Osteocyte (in vitro differentiated cells): ENCODE measurements around the gene SV2A. TPM values are rescaled to one million over a fixed set of nuclear protein-coding genes. Genes with fewer than 3 reads are reported as not detected.
"Not testable (repeated sequence)": the region's sequence is repeated elsewhere in the genome, so short reads cannot be mapped to it uniquely, and the experiment has no call there.

Experiments used
- DNase-seq: peaks from one replicate; pipeline ENCODE4 v3.0.0; 2021; ENCODE audit warnings: mixed read lengths; ENCODE audit not compliant: unreplicated experiment; ENCODE audit errors: extremely low spot score
- H3K27ac Mint-ChIP-seq: one replicate; pipeline ENCODE4 v1.8.0; 2021; ENCODE audit warnings: mild to moderate bottlenecking, mixed read lengths; ENCODE audit not compliant: unreplicated experiment
- H3K27me3 Mint-ChIP-seq: one replicate; pipeline ENCODE4 v1.8.0; 2021; ENCODE audit warnings: mixed read lengths; ENCODE audit not compliant: unreplicated experiment
- H3K36me3 Mint-ChIP-seq: one replicate; pipeline ENCODE4 v1.8.0; 2021; ENCODE audit warnings: mixed read lengths; ENCODE audit not compliant: unreplicated experiment
- H3K4me1 Mint-ChIP-seq: one replicate; pipeline ENCODE4 v1.8.0; 2021; ENCODE audit warnings: mixed read lengths; ENCODE audit not compliant: unreplicated experiment
- H3K4me3 Mint-ChIP-seq: one replicate; pipeline ENCODE4 v1.8.0; 2021; ENCODE audit warnings: mild to moderate bottlenecking, moderate library complexity, mixed read lengths; ENCODE audit not compliant: unreplicated experiment
- H3K9me3 Mint-ChIP-seq: one replicate; pipeline ENCODE4 v1.8.0; 2021; ENCODE audit warnings: mixed read lengths; ENCODE audit not compliant: unreplicated experiment
- total RNA-seq: library from RNA; stranded (reverse); gene quantifications from 2 replicates; pipeline ENCODE4 v1.2.1, GENCODE V29; 2021
- TF ChIP-seq, protein P1 (sequence below): fragments of 200-600 bp; sonication (generic); IDR thresholded peaks from 2 replicates; pipeline ENCODE4 v1.5.0; 2021; ENCODE audit warnings: antibody characterized with exemption, mild to moderate bottlenecking, moderate library complexity

SV2A gene
- total RNA-seq, 1 donor from 2014 or later = 16.7 TPM

DNA sequence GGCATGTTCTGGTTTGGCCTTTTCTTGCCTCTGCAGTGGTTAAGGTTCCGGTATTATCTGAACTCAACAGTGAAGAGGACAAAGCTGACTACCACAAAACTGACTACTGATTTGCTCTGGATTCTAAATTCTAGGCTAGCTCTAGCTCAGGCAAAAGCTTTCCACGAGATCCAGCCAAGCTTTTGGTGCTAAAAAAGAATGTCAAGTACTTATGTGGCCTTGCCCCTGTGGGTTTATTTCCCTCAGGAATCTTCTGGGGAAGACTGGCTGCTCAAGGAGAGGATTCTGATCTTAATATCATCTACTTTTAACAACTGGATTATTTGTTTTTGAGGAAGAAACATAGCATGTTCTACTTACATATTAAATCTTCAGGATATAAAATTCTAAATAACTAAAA is 45.1 kb upstream of the SV2A start:
- TF ChIP-seq, protein P1, sequence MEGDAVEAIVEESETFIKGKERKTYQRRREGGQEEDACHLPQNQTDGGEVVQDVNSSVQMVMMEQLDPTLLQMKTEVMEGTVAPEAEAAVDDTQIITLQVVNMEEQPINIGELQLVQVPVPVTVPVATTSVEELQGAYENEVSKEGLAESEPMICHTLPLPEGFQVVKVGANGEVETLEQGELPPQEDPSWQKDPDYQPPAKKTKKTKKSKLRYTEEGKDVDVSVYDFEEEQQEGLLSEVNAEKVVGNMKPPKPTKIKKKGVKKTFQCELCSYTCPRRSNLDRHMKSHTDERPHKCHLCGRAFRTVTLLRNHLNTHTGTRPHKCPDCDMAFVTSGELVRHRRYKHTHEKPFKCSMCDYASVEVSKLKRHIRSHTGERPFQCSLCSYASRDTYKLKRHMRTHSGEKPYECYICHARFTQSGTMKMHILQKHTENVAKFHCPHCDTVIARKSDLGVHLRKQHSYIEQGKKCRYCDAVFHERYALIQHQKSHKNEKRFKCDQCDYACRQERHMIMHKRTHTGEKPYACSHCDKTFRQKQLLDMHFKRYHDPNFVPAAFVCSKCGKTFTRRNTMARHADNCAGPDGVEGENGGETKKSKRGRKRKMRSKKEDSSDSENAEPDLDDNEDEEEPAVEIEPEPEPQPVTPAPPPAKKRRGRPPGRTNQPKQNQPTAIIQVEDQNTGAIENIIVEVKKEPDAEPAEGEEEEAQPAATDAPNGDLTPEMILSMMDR = no peak
- Mint-ChIP-seq H3K27me3 (no peaks in the 10 kb centered on the region), H3K27ac (peak overlapping the region; percentile 54), H3K36me3 (peaks cover 45% of the 10 kb centered on the region), H3K4me3 (no peak overlapping the region), H3K4me1 (no peaks in the 10 kb centered on the region), H3K9me3 (no peaks in the 10 kb centered on the region)
- DNase-seq = no peak

DNA sequence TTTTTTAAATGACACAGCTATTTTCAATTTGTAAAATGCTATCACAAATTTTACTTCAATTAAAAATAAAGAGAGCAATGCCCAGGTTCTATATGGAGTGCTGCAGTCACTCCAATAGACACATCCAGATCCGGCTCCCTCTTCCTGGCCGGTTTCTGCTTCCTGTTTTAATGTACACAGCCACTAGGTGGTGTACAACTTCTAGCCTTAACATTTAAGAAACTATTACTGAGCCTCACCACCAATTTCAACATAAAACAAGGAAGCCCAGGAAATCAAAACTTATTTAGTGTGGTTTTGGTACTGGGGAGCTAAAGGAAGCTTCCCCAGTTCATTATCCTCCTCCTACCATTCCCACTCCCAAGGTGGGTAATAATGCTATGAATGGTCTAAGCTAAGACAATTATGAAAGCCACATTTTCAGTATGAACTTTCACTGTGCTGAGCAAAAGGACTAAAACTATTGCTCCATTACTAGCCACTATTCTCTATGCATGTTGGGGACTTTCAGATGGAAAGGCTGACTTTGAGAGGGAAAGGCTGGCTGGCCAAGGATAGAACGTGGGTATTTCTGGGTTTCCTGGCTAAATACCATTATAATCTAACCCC is 44.5 kb upstream of the SV2A start:
- Mint-ChIP-seq H3K4me1 (no peaks in the 10 kb centered on the region), H3K27ac (peak overlapping the region; percentile 54), H3K36me3 (peaks cover 48% of the 10 kb centered on the region), H3K9me3 (no peaks in the 10 kb centered on the region), H3K4me3 (no peak overlapping the region), H3K27me3 (no peaks in the 10 kb centered on the region)
- TF ChIP-seq, protein P1 = peak; percentile 84
- no peak for DNase-seq

DNA sequence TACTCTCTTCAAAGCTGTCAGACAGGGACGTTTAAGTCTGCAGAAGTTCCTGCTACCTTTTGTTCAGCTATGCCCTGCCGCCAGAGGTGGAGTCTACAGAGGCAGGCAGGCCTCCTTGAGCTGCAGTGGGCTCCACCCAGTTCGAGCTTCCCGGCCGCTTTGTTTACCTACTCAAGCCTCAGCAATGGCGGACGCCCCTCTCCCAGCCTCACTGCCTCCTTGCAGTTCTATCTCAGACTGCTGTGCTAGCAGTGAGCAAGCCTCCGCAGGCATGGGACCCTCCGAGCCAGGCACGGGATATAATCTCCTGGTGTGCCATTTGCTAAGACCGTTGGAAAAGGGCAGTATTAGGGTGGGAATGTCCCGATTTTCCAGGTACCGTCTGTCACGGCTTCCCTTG is 39.9 kb upstream of the SV2A start:
- not testable (repeated sequence) for H3K4me1 Mint-ChIP-seq, H3K27me3 Mint-ChIP-seq, H3K4me3 Mint-ChIP-seq, DNase-seq, H3K27ac Mint-ChIP-seq
- peaks cover 13% of the 10 kb centered on the region for H3K9me3 Mint-ChIP-seq
- peaks cover 48% of the 10 kb centered on the region for H3K36me3 Mint-ChIP-seq

DNA sequence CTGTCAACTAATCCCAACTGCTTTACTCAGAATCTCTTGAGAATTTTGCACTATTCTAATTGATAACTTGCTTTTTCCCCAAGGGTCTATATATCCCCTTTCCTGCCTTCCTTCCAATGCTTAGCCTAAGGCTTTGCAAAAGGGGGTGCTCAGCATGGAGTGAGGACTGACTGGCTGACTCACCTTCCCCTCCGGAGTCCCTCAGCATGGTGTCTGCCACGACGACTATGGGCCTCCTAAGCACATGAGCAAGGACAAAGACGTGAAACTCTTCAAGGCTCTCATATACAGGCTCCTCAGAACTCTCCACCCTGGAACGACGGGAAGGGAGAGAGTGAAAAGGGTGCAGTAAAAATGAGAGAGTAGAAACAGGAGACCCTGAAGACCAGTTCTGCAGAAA is 32.3 kb upstream of the SV2A start:
- H3K4me3 Mint-ChIP-seq = no peak overlapping the region
- no peak for DNase-seq
- TF ChIP-seq, protein P1 = no peak
- peaks cover 47% of the 10 kb centered on the region for H3K36me3 Mint-ChIP-seq
- no peaks in the 10 kb centered on the region for H3K27me3 Mint-ChIP-seq
- H3K9me3 Mint-ChIP-seq = peaks cover 9% of the 10 kb centered on the region
- no peak overlapping the region for H3K27ac Mint-ChIP-seq
- H3K4me1 Mint-ChIP-seq = no peaks in the 10 kb centered on the region

DNA sequence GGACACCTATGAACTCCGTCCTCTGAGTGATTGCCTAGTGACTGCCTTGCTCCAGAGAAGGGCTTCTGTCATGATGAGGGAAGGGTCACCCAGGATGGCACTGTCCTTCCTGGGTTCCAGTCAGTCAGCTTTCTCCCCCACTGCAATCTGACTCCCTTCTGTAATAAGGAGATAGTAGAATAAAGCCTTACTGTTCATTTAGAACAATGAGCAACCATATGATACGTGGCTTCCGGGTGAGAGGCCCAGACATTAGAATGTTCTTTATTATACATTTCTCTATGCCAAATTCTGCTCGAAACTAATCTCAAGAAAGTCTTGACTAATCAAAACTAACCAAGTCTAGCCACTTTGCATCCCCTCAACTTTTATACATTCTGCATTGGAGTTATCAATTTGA is 27.6 kb upstream of the SV2A start:
- Mint-ChIP-seq H3K9me3 (no peaks in the 10 kb centered on the region), H3K36me3 (peaks cover 38% of the 10 kb centered on the region), H3K4me3 (no peak overlapping the region), H3K4me1 (peaks cover 2% of the 10 kb centered on the region), H3K27ac (no peak overlapping the region), H3K27me3 (no peaks in the 10 kb centered on the region)
- TF ChIP-seq, protein P1 = no peak
- DNase-seq = no peak

DNA sequence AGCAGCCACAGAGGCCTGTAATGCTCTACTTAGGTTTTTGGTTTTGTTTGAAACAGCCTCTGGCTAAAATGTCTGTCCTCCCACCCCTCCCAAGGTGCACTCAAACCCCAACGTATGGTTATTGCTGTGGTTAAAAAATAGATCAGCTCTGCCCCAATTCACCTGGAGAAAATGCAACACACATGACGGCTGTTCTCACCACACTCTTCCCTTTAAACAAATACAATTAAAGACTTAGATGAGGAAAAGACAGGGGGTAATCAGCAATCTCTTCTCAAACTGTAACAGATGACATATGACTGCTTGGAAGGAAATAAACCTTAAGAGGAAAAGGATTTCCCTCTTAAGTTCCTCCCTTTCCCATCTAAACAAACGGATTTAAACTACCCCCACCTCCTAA is 25.2 kb upstream of the SV2A start:
- DNase-seq = no peak
- no peak overlapping the region for H3K27ac Mint-ChIP-seq
- peaks cover 19% of the 10 kb centered on the region for H3K36me3 Mint-ChIP-seq
- H3K4me3 Mint-ChIP-seq = no peak overlapping the region
- H3K9me3 Mint-ChIP-seq = no peaks in the 10 kb centered on the region
- peaks cover 20% of the 10 kb centered on the region for H3K4me1 Mint-ChIP-seq
- TF ChIP-seq, protein P1 = no peak
- H3K27me3 Mint-ChIP-seq = no peaks in the 10 kb centered on the region
